ENCODE measurements around the gene LZTS3. TPM values are rescaled to one million over a fixed set of nuclear protein-coding genes. Genes with fewer than 3 reads are reported as not detected.

Gene LZTS3
- total and polyA plus RNA-seq, 8 donors, result 7.1 to 21.0 (median 9.4) TPM

DNA sequence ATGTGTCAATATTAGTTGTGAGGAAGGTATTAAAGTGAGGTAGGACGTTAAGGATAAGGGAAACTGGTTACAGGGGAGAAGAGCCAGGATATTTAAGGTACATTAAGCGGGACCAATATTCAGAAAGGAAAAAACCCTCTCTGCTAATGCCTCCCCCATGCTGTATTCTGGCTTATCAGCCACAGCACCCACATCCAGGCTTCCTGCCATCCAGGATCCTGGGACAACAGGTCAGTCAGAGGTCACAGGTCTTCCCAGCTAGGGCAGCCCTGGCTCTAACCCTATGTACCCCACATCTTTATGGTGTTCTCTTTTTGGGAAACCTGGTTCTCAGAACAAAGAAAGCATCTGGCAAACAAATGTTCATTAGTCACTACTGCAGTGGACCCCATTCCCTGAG is 25.9 kb upstream of the LZTS3 start:
- ATAC-seq, result no peak
- Histone ChIP-seq H3K4me3 (no peak overlapping the region), H3K27ac (no peak overlapping the region), H3K36me3 (peaks cover 0 to 84% of the 10 kb centered on the region in 2 donors), H3K9me3 (no peaks in the 10 kb centered on the region), H3K27me3 (no peaks in the 10 kb centered on the region), H3K4me1 (peaks cover 12 to 19% of the 10 kb centered on the region in 2 donors)
- peak in 1 of 4 donors; percentile 3 for DNase-seq
- intact Hi-C loops (cut with DNase I), result no loop called here
- TF ChIP-seq, protein P1, sequence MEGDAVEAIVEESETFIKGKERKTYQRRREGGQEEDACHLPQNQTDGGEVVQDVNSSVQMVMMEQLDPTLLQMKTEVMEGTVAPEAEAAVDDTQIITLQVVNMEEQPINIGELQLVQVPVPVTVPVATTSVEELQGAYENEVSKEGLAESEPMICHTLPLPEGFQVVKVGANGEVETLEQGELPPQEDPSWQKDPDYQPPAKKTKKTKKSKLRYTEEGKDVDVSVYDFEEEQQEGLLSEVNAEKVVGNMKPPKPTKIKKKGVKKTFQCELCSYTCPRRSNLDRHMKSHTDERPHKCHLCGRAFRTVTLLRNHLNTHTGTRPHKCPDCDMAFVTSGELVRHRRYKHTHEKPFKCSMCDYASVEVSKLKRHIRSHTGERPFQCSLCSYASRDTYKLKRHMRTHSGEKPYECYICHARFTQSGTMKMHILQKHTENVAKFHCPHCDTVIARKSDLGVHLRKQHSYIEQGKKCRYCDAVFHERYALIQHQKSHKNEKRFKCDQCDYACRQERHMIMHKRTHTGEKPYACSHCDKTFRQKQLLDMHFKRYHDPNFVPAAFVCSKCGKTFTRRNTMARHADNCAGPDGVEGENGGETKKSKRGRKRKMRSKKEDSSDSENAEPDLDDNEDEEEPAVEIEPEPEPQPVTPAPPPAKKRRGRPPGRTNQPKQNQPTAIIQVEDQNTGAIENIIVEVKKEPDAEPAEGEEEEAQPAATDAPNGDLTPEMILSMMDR (IDR thresholded peaks at IDR 0.05), result no peak

DNA sequence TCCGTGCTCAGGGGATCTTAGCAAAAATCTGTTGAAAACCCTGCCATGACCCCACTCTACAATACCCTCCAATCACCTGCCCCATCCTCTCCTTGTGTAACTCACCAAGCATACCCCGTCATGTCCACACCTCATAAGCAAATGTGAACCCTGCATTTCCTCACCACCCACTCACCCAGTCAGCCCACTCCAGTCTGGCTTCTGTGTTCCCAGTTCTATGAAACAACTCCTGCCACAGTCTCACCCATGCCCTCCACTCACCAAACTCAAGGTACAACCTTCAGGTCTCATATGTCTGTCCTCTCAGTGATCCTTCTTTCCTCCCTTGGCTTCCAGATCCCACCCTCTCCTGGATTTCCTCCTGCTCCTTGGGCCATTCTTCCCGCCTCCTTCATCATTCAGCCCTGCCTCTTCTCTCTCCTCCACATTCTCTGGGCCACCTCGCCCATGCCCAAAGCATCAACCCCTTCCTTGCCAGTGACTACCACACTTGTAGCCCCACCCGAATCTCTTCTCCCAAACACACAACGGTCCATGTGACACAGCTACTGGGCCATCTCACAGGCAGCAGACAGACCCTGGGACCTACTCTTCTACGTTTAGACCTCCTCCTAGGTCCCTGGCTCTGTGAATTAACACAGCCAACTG is 22.4 kb upstream of the LZTS3 start:
- Histone ChIP-seq H3K27ac (no peak overlapping the region), H3K9me3 (no peaks in the 10 kb centered on the region), H3K4me1 (no peaks in the 10 kb centered on the region), H3K27me3 (no peaks in the 10 kb centered on the region), H3K36me3 (peaks cover 0 to 98% of the 10 kb centered on the region in 2 donors), H3K4me3 (no peak overlapping the region)
- DNase-seq, result peak in 1 of 4 donors; percentile 20
- intact Hi-C loops (cut with DNase I), result no loop called here
- TF ChIP-seq, protein P1 (IDR thresholded peaks at IDR 0.05), result no peak
- ATAC-seq, result no peak

DNA sequence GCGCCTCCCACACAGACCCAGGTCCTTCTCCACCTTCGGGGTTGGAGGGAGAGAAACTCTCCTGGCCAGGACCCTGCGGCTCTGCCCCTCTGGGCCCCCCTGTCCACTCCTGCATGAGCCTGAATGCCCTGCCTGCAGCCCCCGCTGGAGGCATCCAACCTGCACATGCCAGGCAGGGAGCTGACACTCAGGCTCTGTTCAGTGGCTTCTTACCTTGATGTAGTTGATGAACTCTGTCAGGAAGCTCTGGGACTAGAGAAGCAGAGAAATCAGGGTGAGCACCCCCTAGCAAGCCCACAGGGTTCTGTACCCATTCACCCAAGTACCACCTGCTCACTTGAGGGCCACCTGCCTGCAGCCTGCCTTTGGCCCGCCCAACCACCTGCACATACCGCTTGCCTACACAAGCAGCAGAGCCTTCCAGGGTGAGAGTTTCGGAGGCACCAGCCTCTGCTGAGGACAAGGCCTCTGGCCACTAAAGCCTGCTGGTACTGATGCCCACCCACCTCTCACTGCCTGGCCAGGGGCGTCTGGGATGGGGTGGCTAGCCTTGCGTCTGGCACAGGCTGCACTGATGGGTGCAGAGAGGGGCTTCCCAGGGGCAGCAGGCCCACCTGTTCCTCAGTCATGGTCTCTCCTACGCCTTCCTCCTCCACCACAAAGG is 21.4 kb upstream of the LZTS3 start:
- intact Hi-C loops (cut with DNase I), result no loop called here
- Histone ChIP-seq H3K4me3 (no peak overlapping the region), H3K36me3 (peaks cover 0 to 98% of the 10 kb centered on the region in 2 donors), H3K27ac (no peak overlapping the region), H3K4me1 (no peaks in the 10 kb centered on the region), H3K27me3 (no peaks in the 10 kb centered on the region), H3K9me3 (no peaks in the 10 kb centered on the region)
- no peak for ATAC-seq
- TF ChIP-seq, protein P1 (IDR thresholded peaks at IDR 0.05), result no peak
- peak in 1 of 4 donors; percentile 26 for DNase-seq

DNA sequence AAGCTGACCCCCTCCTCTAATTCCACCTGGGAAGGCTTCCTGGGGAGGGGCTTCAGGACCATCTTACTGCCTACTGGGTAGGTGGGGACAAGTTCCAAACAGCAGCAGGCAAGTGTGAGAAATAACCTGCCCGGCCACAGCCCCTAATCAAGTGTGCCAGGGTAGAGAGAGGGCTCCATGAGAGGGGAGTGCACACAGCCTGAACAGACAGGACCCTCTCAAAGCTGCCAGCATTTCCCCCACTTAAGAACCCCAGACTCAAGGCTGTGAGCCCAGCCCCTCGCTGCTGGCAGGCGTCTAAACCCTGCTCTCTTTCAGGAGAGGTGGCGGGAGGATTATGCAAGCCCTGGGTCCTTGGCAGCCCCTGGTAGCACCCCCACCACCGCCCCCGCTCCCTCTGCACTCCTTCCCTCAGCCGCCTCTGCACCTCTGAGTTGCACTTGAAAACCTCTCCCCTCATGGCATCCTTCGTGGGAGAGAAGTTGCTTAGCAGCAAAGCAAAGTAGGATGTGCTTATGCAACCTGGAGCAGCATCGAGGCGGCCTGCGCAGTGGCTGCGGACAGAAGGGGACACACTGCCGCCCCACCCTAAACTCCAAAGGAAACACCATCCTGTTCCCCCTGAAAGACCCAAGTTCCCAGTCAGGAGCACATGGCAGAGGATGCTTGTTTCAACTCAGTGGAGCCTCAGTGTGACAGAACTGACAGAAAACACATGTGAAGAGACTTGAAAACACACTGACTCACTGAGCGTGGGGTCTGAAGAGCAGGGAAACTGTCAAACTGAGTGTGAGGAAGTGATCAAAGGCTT is 20.7 kb upstream of the LZTS3 start:
- H3K4me1 ChIP-seq, result no peaks in the 10 kb centered on the region
- no peaks in the 10 kb centered on the region for H3K9me3 ChIP-seq
- H3K27ac ChIP-seq, result no peak overlapping the region
- H3K4me3 ChIP-seq, result no peak overlapping the region
- intact Hi-C loops (cut with DNase I), result no loop called here
- H3K36me3 ChIP-seq, result peaks cover 0 to 98% of the 10 kb centered on the region in 2 donors
- DNase-seq (peak in 1 of 4 donors; percentile 34), ATAC-seq (no peak)
- TF ChIP-seq, protein P1 (IDR thresholded peaks at IDR 0.05), result no peak
- H3K27me3 ChIP-seq, result no peaks in the 10 kb centered on the region

Measured in left lung (tissue), 10 donors.